Measurements from ENCODE around the gene MYO5A.
"Not testable (repeated sequence)": the region's sequence is repeated elsewhere in the genome, so short reads cannot be mapped to it uniquely, and the experiment has no call there.

MYO5A gene

GRCh38 chr15:52528564-52529340 is at the start of gene MYO5A:
TSS of gene MYO5A (minus strand) at chr15:52528880. CDS start at chr15:52528806, 74 bp downstream.
- H3K27me3 Mint-ChIP-seq = no peaks in the 10 kb centered on the region
- peak within 1 kb of the TSS; percentile 94 for H3K4me3 Mint-ChIP-seq
- peak; percentile 87 for DNase-seq
- no peaks in the 10 kb centered on the region for H3K9me3 Mint-ChIP-seq
- H3K4me1 Mint-ChIP-seq (ENCODE audit: low read depth) = peaks cover 32% of the 10 kb centered on the region
- H3K27ac Mint-ChIP-seq = peak within 1 kb of the TSS; percentile 93
- H3K36me3 Mint-ChIP-seq (ENCODE audit: low read depth) = peaks cover 4% of the 10 kb centered on the region

- H3K27me3 Mint-ChIP-seq = no peaks in the 10 kb centered on the region
- H3K27ac Mint-ChIP-seq = no peak overlapping the region
- no peaks in the 10 kb centered on the region for H3K36me3 Mint-ChIP-seq (ENCODE audit: low read depth)
- H3K4me1 Mint-ChIP-seq (ENCODE audit: low read depth) = no peaks in the 10 kb centered on the region
- H3K9me3 Mint-ChIP-seq = peaks cover 5% of the 10 kb centered on the region
- H3K4me3 Mint-ChIP-seq = no peak overlapping the region
- no peak for DNase-seq
Measured at GRCh38 chr15:52576692-52577091, 48.0 kb upstream of the MYO5A start.

- not testable (repeated sequence) for H3K27me3 Mint-ChIP-seq; H3K4me3 Mint-ChIP-seq; H3K9me3 Mint-ChIP-seq; H3K4me1 Mint-ChIP-seq (ENCODE audit: low read depth); H3K27ac Mint-ChIP-seq; H3K36me3 Mint-ChIP-seq (ENCODE audit: low read depth); DNase-seq
Measured at GRCh38 chr15:52575573-52575972, 46.9 kb upstream of the MYO5A start.

DNA sequence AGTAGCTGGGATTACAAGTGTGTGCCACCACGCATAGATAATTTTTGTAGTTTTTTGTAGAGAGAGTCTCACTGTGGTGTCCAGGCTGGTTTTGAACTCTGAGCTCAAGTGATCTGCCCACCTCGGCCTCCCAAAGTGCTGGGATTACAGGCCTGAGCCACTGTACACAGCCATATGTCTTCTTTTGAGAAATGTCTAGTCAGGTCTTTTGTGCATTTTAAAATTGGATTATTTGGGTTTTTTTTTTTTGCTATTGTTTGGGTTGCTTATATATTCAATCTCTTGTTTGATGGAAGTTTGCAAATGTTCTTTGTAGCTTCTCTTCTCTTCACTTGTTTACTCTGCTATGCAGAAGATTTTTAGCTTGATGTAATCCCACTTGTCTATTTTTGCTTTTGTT is 46.4 kb upstream of the MYO5A start:
- H3K4me1 Mint-ChIP-seq (ENCODE audit: low read depth) = no peaks in the 10 kb centered on the region
- peaks cover 5% of the 10 kb centered on the region for H3K9me3 Mint-ChIP-seq
- no peak overlapping the region for H3K4me3 Mint-ChIP-seq
- no peaks in the 10 kb centered on the region for H3K27me3 Mint-ChIP-seq
- no peak overlapping the region for H3K27ac Mint-ChIP-seq
- DNase-seq = no peak
- H3K36me3 Mint-ChIP-seq (ENCODE audit: low read depth) = no peaks in the 10 kb centered on the region

- not testable (repeated sequence) for H3K4me1 Mint-ChIP-seq (ENCODE audit: low read depth); H3K27ac Mint-ChIP-seq; H3K27me3 Mint-ChIP-seq; H3K36me3 Mint-ChIP-seq (ENCODE audit: low read depth); H3K4me3 Mint-ChIP-seq; DNase-seq; H3K9me3 Mint-ChIP-seq
Measured at GRCh38 chr15:52574623-52575022, 45.9 kb upstream of the MYO5A start.

DNA sequence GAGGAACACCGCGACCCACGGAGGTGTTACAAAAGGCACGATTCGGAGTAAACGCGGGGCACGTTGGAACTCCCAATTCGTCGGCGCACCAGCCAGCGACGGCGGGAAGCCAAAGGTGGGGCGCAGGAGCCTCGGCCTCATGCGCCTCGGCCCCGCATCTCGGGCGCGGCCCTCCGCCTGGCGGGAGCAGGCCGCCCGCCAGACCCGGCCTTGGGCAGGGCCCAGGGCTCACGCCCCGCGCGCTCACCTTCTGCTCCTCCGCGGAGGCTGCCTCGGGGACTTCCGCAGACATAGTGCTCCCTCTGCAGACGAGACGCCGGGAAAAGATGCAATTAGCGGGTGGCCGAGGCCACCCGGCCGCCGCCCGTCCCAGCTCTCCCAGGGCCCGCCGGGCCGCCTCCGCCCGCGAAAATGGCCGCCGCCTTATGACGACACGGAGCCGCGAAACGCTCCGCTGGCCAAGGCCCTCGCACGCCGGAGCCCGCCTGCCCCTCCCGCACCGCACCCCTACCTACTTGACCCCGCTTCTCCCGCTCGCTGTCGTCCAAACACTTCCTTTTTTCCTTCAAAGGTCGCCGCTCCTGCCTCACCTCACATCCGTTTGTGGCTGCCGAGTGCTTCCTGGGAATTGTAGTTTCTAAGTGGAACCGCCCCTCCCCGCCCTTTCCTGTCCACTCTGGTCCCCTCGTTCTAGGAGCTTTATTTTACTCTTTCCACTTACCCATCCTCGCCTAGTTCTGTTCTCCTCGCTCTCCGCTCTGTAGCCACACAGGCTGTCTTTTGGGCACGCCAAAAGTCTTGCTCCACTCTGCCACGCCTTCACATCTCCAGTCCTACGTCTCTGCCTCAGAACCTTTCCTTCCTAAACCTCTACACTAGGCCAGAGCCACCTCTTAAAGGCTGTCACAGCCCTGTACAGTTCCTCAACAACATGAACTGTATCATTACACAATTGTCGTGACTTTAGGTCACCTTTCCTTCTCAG is 40.2 kb upstream of the MYO5A start, which contains the start of gene ARPP19:
TSS of gene ARPP19 (minus strand) at position 430 of the 985 bp plus-strand sequence. CDS start at position 292, 138 bp downstream.
- peak within 1 kb of the TSS; percentile 99 for H3K27ac Mint-ChIP-seq

GRCh38 chr15:52567871-52568600 is 39.4 kb upstream of the MYO5A start:
- no peaks in the 10 kb centered on the region for H3K27me3 Mint-ChIP-seq
- H3K36me3 Mint-ChIP-seq (ENCODE audit: low read depth) = peaks cover 48% of the 10 kb centered on the region
- peak overlapping the region; percentile 99 for H3K27ac Mint-ChIP-seq
- no peaks in the 10 kb centered on the region for H3K9me3 Mint-ChIP-seq
- peak overlapping the region; percentile 97 for H3K4me3 Mint-ChIP-seq
- peak; percentile 65 for DNase-seq
- H3K4me1 Mint-ChIP-seq (ENCODE audit: low read depth) = peaks cover 40% of the 10 kb centered on the region

More for the DNA sequence above, 40.2 kb upstream of the MYO5A start, which contains the start of gene ARPP19:
- Mint-ChIP-seq H3K27me3 (no peaks in the 10 kb centered on the region), H3K4me1 (ENCODE audit: low read depth) (peaks cover 33% of the 10 kb centered on the region), H3K9me3 (peaks cover 3% of the 10 kb centered on the region), H3K4me3 (peak within 1 kb of the TSS; percentile 97), H3K36me3 (ENCODE audit: low read depth) (peaks cover 39% of the 10 kb centered on the region)
- peak; percentile 87 for DNase-seq

- peak overlapping the region; percentile 97 for H3K4me3 Mint-ChIP-seq
- DNase-seq = no peak
- H3K9me3 Mint-ChIP-seq = no peaks in the 10 kb centered on the region
- peak overlapping the region; percentile 99 for H3K27ac Mint-ChIP-seq
- peaks cover 51% of the 10 kb centered on the region for H3K4me1 Mint-ChIP-seq (ENCODE audit: low read depth)
- H3K36me3 Mint-ChIP-seq (ENCODE audit: low read depth) = peaks cover 55% of the 10 kb centered on the region
- H3K27me3 Mint-ChIP-seq = no peaks in the 10 kb centered on the region
Measured at GRCh38 chr15:52566889-52567288, 38.2 kb upstream of the MYO5A start.

GRCh38 chr15:52565417-52566358 is 37.0 kb upstream of the MYO5A start:
- not testable (repeated sequence) for H3K9me3 Mint-ChIP-seq, H3K27me3 Mint-ChIP-seq, DNase-seq
- H3K4me3 Mint-ChIP-seq = peak overlapping the region; percentile 97
- peaks cover 62% of the 10 kb centered on the region for H3K36me3 Mint-ChIP-seq (ENCODE audit: low read depth)
- H3K27ac Mint-ChIP-seq = peak overlapping the region; percentile 80
- H3K4me1 Mint-ChIP-seq (ENCODE audit: low read depth) = peaks cover 62% of the 10 kb centered on the region

DNA sequence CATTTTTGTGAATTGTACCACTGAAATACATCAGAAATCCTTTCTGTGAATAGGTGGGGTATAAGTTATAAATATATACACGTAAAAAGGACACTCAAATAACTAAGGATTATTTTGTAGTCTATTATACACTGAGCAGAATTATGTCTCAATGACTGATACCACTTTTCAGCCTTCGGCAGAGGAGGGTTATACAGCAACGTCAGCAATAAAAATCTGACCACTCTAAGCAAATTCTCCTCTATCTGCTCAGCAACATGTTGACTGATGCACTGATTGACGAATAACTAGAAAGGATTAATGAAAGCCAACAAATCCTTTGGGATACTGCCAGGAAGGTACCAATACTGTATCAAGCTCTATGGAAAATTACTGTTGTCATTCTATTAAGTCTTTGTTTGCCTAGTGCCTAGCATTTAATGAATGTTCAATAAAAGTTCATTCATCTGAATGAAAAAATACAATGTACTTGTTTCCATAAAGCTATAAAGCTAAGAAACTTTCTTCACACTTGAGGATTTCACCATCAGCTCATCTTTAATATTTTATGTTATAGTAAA is 34.9 kb upstream of the MYO5A start:
- Mint-ChIP-seq H3K4me1 (ENCODE audit: low read depth) (peaks cover 77% of the 10 kb centered on the region), H3K4me3 (no peak overlapping the region), H3K36me3 (ENCODE audit: low read depth) (peaks cover 79% of the 10 kb centered on the region), H3K27me3 (no peaks in the 10 kb centered on the region), H3K9me3 (no peaks in the 10 kb centered on the region), H3K27ac (peak overlapping the region; percentile 47)
- no peak for DNase-seq

DNA sequence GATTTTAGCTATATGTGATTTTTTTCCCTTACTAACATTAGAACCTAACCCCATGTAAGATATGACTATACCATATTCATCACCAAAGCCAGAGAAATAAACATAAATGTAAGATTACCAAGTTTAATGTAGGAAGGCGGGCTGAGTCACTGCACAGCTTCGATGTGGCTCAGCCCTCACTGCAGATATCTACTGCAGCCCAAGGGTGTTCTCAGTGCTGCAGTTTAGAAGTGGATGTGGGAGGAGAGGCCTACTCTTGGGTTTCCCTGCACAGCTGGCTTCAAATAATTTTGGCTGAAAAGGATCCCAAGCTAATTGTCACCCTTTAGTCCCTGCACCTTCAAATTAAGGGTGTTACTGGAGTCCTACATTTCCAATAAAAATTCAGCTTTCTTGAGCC is 30.9 kb upstream of the MYO5A start:
- H3K27me3 Mint-ChIP-seq = no peaks in the 10 kb centered on the region
- peak; percentile 52 for DNase-seq
- H3K36me3 Mint-ChIP-seq (ENCODE audit: low read depth) = peaks cover 78% of the 10 kb centered on the region
- peaks cover 82% of the 10 kb centered on the region for H3K4me1 Mint-ChIP-seq (ENCODE audit: low read depth)
- H3K9me3 Mint-ChIP-seq = no peaks in the 10 kb centered on the region
- H3K4me3 Mint-ChIP-seq = peak overlapping the region; percentile 71
- peak overlapping the region; percentile 97 for H3K27ac Mint-ChIP-seq

DNA sequence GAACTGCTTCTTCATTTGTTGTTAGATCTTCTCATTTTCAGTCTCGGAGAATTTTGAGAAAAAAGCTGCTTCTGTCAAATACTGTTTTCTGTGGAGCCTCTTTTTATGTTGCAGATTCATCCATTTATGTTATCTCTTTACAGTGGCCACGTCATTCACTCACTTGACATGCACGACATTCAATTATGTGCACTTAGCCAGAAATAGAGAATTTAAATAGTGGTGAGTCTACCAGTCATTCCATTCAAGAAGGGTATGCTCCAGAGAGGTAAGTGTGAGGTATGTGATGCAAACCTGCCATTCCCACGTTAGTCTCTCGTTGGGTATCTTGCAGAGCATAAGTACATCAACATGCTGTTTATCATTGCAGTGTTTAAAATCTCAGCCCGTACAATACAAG is 30.3 kb upstream of the MYO5A start:
- no peak for DNase-seq
- H3K9me3 Mint-ChIP-seq = no peaks in the 10 kb centered on the region
- H3K4me1 Mint-ChIP-seq (ENCODE audit: low read depth) = peaks cover 79% of the 10 kb centered on the region
- no peaks in the 10 kb centered on the region for H3K27me3 Mint-ChIP-seq
- peak overlapping the region; percentile 71 for H3K4me3 Mint-ChIP-seq
- H3K36me3 Mint-ChIP-seq (ENCODE audit: low read depth) = peaks cover 78% of the 10 kb centered on the region
- H3K27ac Mint-ChIP-seq = peak overlapping the region; percentile 97

GRCh38 chr15:52558196-52558595 is 29.5 kb upstream of the MYO5A start:
- peaks cover 78% of the 10 kb centered on the region for H3K36me3 Mint-ChIP-seq (ENCODE audit: low read depth)
- no peaks in the 10 kb centered on the region for H3K27me3 Mint-ChIP-seq
- no peaks in the 10 kb centered on the region for H3K9me3 Mint-ChIP-seq
- H3K27ac Mint-ChIP-seq = peak overlapping the region; percentile 97
- peak overlapping the region; percentile 71 for H3K4me3 Mint-ChIP-seq
- H3K4me1 Mint-ChIP-seq (ENCODE audit: low read depth) = peaks cover 76% of the 10 kb centered on the region
- peak; percentile 59 for DNase-seq
